Stimulated activated CD4-positive, alpha-beta T cell treated with anti-CD3 and anti-CD28 coated beads, Interleukin-4, amount 100 ng/mL, for 24 hours (primary cell): ENCODE measurements around the gene SYNDIG1.

Experiments
- DNase-seq: peaks from one replicate; pipeline ENCODE4 v3.0.0-alpha.2; 2020

Gene SYNDIG1

GRCh38 chr20:24700166-24700860 lies 230.9 kb downstream of the SYNDIG1 start:
- no peak for DNase-seq

DNA sequence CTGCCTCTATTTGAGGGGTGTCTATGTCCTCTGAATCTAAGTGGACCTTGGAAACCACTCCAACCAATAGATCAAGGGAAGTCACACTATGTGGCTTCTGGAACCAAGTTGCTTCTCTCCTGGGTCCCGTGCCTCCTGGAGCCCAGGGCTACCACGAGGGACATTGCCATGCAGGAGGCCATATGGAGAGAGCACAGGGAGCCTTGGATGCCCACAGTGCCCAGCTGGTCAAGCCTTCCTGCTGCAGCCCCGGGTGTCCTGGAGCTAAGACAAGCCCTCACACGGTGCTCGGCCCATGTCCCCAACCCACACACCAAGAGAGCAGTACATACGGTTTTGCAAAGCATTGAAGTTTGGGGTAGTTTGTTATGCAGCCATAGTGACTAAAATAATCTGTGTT lies 231.6 kb downstream of the SYNDIG1 start:
- DNase-seq = no peak

DNA sequence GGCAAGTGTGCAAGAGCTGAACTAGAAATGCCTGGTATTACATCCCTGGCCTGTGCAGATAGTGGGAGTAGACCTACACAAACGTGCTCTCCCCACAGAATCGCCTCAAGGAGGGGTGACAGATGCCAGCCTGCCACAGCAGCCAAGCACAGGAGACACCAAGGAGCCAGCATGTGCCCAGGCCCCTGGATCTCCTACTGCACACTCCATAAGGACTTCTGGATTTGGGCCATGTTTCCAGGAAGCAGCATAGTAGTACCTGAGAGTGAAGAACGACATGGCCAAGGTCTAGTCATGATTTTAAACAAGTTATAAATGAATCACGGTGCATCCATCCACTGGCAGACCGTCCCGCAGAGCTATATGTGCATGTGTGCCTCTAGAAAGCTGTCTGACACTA lies 232.2 kb downstream of the SYNDIG1 start:
- no peak for DNase-seq

DNA sequence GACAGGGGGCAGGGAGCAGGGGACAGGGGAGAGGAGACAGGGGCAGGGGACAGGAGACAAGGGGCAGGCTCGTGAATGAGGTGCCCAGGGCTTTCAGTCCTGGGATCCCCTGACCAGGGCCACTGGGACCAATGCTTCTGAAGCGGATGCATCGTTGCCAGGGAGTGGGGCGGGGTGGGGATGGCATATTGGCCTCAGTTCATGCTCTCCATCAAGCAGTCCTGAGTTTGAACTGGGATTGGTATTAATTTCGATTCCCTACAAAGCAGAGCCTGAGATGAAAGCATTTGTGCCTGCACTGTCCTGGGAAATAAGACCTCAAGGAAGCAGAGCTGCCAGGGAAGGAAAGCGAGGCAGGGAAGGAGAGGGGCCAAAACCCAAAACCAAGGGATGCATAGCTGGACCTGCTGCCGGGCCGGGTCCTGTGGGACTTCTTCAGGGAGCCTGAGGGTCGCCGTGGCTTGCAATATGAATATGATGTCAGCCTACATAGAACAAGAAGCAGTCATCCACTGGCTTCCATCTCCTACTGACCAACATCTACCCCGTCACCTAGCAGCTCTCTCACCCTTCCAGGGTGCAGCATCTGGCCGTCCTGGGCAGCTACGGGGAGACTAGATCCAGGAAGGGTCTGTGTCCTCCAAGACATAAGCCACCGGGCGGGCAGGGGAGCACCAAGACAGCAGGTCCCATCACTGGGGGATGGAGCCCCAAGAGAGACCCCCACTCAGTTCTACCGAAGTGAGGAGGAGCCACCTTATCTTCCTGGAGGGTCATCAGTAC lies 233.3 kb downstream of the SYNDIG1 start:
- DNase-seq = no peak

DNA sequence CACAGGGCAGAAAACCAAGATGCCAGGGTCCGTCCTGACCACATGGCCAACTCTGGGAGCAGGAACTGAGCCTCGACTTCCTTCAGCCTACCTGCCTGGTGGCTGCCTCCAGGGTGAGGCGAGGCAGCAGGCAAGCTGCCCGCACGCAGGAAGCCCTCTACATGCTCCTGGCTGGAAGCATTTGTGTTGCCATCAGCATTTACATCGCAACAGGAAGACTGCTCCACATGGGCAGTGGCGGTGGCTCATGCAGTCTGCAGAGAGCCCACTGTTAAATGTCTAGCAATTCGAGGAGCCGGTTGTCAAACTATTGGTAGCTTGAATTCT lies 233.8 kb downstream of the SYNDIG1 start:
- DNase-seq = no peak

DNA sequence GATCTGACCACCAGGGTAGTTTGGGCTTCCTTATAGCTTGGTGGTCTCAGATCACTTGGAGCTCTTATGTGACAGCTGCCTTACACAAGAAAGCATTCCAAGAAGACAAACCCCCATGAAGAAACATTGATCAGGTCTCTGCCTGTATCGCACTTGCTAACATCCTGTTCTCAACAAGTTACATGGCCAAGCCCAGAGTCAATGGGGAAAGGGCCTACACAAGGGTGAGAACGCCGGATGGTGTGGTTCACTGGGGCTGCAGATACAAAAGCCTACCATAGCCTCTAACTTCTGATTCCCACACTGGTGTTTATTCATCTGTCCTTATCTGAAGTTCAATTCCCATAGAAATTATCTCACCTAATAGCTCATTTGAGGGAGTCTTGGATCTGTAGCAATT lies 235.5 kb downstream of the SYNDIG1 start:
- DNase-seq = no peak

GRCh38 chr20:24705486-24705885 lies 236.1 kb downstream of the SYNDIG1 start:
- DNase-seq = no peak

- no peak for DNase-seq
Measured at GRCh38 chr20:24708411-24709295, 239.2 kb downstream of the SYNDIG1 start.
